Measurements from ENCODE around the gene F2R.

Gene F2R

GRCh38 chr5:76694317-76694716, 21.6 kb upstream of the F2R start:
- TF ChIP-seq CTCF (IDR thresholded peaks at IDR 0.05; ENCODE audit: control insufficient read depth, insufficient read depth, low read depth, low read length, missing control alignments) = no peak

GRCh38 chr5:76695346-76695745, 20.6 kb upstream of the F2R start:
- H3K4me3 ChIP-seq (ENCODE audit: control insufficient read depth, low read depth, low read length) = no peak overlapping the region
- TF ChIP-seq CTCF (IDR thresholded peaks at IDR 0.05; ENCODE audit: control insufficient read depth, insufficient read depth, low read depth, low read length, missing control alignments) = no peak

More at GRCh38 chr5:76694317-76694716, 21.6 kb upstream of the F2R start:
- DNase-seq (ENCODE audit: low read depth) = no peak
- no peak overlapping the region for H3K4me3 ChIP-seq (ENCODE audit: control insufficient read depth, low read depth, low read length)

DNA sequence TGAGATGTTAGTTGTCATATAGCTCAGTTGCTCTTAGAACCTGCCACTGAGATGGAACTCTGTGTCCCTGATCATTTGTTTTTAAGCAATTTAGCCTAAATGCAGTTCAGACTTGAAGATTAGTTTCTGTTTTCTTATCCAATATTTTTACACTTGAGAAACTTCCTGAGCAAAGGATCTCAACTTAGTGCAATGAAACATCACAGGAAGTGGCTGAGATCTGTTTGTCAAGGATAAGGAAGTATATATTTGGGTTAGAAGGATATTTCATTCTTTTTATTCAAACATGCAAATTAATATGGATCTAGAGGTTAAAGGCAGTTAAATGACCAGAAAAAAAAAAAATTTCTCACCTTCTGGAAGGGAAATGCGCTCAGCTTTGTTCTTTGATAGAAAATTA, 19.7 kb upstream of the F2R start:
- no peak for DNase-seq (ENCODE audit: low read depth)
- TF ChIP-seq CTCF (IDR thresholded peaks at IDR 0.05; ENCODE audit: control insufficient read depth, insufficient read depth, low read depth, low read length, missing control alignments) = no peak
- H3K4me3 ChIP-seq (ENCODE audit: control insufficient read depth, low read depth, low read length) = no peak overlapping the region

More at GRCh38 chr5:76695346-76695745, 20.6 kb upstream of the F2R start:
- no peak for DNase-seq (ENCODE audit: low read depth)

- no peak for TF ChIP-seq CTCF (IDR thresholded peaks at IDR 0.05; ENCODE audit: control insufficient read depth, insufficient read depth, low read depth, low read length, missing control alignments)
- no peak for DNase-seq (ENCODE audit: low read depth)
- H3K4me3 ChIP-seq (ENCODE audit: control insufficient read depth, low read depth, low read length) = no peak overlapping the region
Measured at GRCh38 chr5:76697670-76698069, 18.3 kb upstream of the F2R start.

GRCh38 chr5:76700571-76700970, 15.4 kb upstream of the F2R start:
- DNase-seq (ENCODE audit: low read depth) = no peak
- no peak for TF ChIP-seq CTCF (IDR thresholded peaks at IDR 0.05; ENCODE audit: control insufficient read depth, insufficient read depth, low read depth, low read length, missing control alignments)
- no peak overlapping the region for H3K4me3 ChIP-seq (ENCODE audit: control insufficient read depth, low read depth, low read length)

- peak; percentile 73 for DNase-seq (ENCODE audit: low read depth)
- TF ChIP-seq CTCF (IDR thresholded peaks at IDR 0.05; ENCODE audit: control insufficient read depth, insufficient read depth, low read depth, low read length, missing control alignments) = no peak
- no peak overlapping the region for H3K4me3 ChIP-seq (ENCODE audit: control insufficient read depth, low read depth, low read length)
Measured at GRCh38 chr5:76701298-76701697, 14.6 kb upstream of the F2R start.

DNA sequence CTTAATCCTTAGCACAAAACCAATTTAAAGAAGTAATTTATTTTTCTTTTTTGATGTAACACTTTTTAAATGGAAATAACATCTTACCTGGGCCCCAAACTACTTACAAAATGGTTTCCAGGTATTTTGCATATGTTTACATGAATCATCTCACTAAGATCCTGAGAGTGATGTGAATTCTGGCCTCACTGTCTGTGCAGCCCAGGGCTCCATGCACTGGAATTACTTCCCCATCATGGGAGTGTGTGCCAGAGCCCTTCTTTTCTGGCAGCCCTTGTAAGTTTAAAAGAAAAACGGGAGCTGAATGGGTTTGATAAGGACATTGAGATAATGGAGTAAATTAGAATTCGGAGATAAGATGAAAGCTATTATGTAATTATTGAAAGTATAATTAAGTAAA, 12.2 kb upstream of the F2R start:
- TF ChIP-seq CTCF (IDR thresholded peaks at IDR 0.05; ENCODE audit: control insufficient read depth, insufficient read depth, low read depth, low read length, missing control alignments) = no peak
- DNase-seq (ENCODE audit: low read depth) = no peak
- no peak overlapping the region for H3K4me3 ChIP-seq (ENCODE audit: control insufficient read depth, low read depth, low read length)
